T-cell (primary cell): ENCODE results near the gene EIF1AD. TPM values are rescaled to one million over a fixed set of nuclear protein-coding genes. Genes with fewer than 3 reads are reported as not detected.

Source experiments
- ATAC-seq, 4 experiments: fragments of 200-7000 bp in 3 of 4; fragments of 150-1000 bp in 1 of 4; cut with Tn5 transposase; replicated peaks in 1 of 4; 1 replicate in 3 of 4; 2 replicates in 1 of 4; pipeline ENCODE4 v1.10.0; 2021; ENCODE audit warnings: moderate library complexity in 3 of 4, mild to moderate bottlenecking in 2 of 4, moderate number of reproducible peaks in 1 of 4
- CTCF ChIA-PET, 2 donors: fragments of 300-600 bp; sonication (Branson Sonifier 250); formaldehyde crosslinking; loops; one replicate each; lab custom pipeline; 2022; ENCODE audit warnings: antibody characterized with exemption in 2 of 2; lab: Charles Lee
- POLR2A ChIA-PET, 2 donors: fragments of 300-600 bp; sonication (Branson Sonifier 250); formaldehyde crosslinking; loops; one replicate each; lab custom pipeline; 2022; ENCODE audit warnings: antibody characterized with exemption in 2 of 2; lab: Charles Lee
- DNase-seq, 35 experiments: peaks; one replicate each; pipeline versions ENCODE4 v3.0.0 to v3.0.0-alpha.2; 2013 to 2023
- H3K27ac ChIP-seq: one replicate; pipeline ENCODE4 v1.5.1; 2013; ENCODE audit warnings: low read length
- H3K27me3 ChIP-seq, 2 experiments: replicated peaks in 1 of 2; 1 replicate in 1 of 2; 2 replicates in 1 of 2; pipeline versions ENCODE4 v1.6.1 to v1.7.0; 2013; ENCODE audit warnings: low read length in 1 of 2, mixed read lengths in 1 of 2; ENCODE audit not compliant: control insufficient read depth in 2 of 2, insufficient read depth in 2 of 2; ENCODE audit errors: extremely low read depth in 1 of 2
- H3K36me3 ChIP-seq, 2 donors: 1 replicate in 1 of 2; 2 replicates in 1 of 2; pipeline versions ENCODE4 v1.6.1 to v1.7.0; 2013; ENCODE audit warnings: low read length in 1 of 2; ENCODE audit not compliant: control insufficient read depth in 2 of 2, insufficient read depth in 1 of 2; ENCODE audit errors: extremely low read depth in 1 of 2
- H3K4me1 ChIP-seq, 2 experiments: 1 replicate in 1 of 2; 2 replicates in 1 of 2; pipeline versions ENCODE4 v1.6.1 to v1.7.0; 2013; ENCODE audit warnings: low read length in 2 of 2, mixed read lengths in 1 of 2; ENCODE audit not compliant: insufficient read depth in 2 of 2, control insufficient read depth in 1 of 2; ENCODE audit errors: extremely low read depth in 1 of 2
- H3K4me3 ChIP-seq, 2 donors: 1 replicate in 1 of 2; 2 replicates in 1 of 2; pipeline versions ENCODE4 v1.5.1 to v1.7.0; 2013; ENCODE audit warnings: mild to moderate bottlenecking in 2 of 2, low read length in 1 of 2, moderate library complexity in 1 of 2; ENCODE audit not compliant: control insufficient read depth in 1 of 2; ENCODE audit errors: extremely low read depth in 1 of 2
- H3K9me3 ChIP-seq: 2 replicates; pipeline ENCODE4 v1.7.0; 2013
- H3K27ac Mint-ChIP-seq, 2 donors: one replicate each; pipeline ENCODE4 v1.8.0; 2020 to 2021; ENCODE audit warnings: mild to moderate bottlenecking in 2 of 2, mixed read lengths in 2 of 2
- H3K27me3 Mint-ChIP-seq, 2 donors: one replicate each; pipeline ENCODE4 v1.8.0; 2021 to 2022; ENCODE audit warnings: mixed read lengths in 2 of 2
- H3K36me3 Mint-ChIP-seq: one replicate; pipeline ENCODE4 v1.8.0; 2021; ENCODE audit warnings: mixed read lengths
- H3K4me1 Mint-ChIP-seq, 3 donors: one replicate each; pipeline ENCODE4 v1.8.0; 2020 to 2022; ENCODE audit warnings: mixed read lengths in 3 of 3, mild to moderate bottlenecking in 1 of 3
- H3K4me3 Mint-ChIP-seq, 3 donors: one replicate each; pipeline ENCODE4 v1.8.0; 2020 to 2022; ENCODE audit warnings: mild to moderate bottlenecking in 3 of 3, mixed read lengths in 3 of 3, moderate library complexity in 3 of 3
- H3K9me3 Mint-ChIP-seq, 3 donors: one replicate each; pipeline ENCODE4 v1.8.0; 2020 to 2022; ENCODE audit warnings: mixed read lengths in 3 of 3
- WGBS: methylation state at CpG from one replicate; pipeline ENCODE4 v1.1.5; 2013; ENCODE audit warnings: missing lambda C conversion rate; ENCODE audit not compliant: insufficient coverage; 5-methylcytosine and 5-hydroxymethylcytosine counted together
- total RNA-seq, 35 experiments: library from RNA in 6 of 35; stranded (reverse) in 6 of 35; fragments of 120-200 nt in 1 of 35; gene quantifications; one replicate each; pipeline versions ENCODE4 v1.2.1 to v1.2.4 and lab custom pipeline; 2013 to 2026

Gene EIF1AD
- total RNA-seq, 5 donors from 2014 or later (not counting 1 experiment from before 2014, with no cell fraction given) = 50.7 to 114 (median 58.8) TPM

DNA sequence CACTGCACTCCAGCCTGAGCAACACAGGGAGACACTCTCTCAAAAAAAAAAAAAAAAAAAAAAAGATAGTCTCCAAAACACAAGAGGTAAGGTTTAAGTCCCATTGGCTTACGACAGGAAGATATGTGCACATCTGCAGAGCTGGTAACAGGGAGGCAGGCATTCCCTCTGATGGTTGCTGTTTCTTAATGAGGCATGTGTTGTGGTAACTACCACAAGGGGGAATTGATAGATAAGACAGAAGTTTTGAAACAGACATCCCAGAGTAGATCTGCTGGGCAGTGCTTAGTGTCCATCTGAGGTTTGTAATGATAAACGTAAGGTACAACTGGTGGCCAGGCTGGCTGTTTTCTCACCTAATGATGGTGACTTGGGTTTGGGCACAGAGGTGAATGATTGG is 4.7 kb downstream of the EIF1AD start:
- POLR2A ChIA-PET = no interaction called here
- H3K36me3 Mint-ChIP-seq = peaks cover 32% of the 10 kb centered on the region
- no peak for ATAC-seq

GRCh38 chr11:65992056-65992455 is 9.9 kb downstream of the EIF1AD start:
- Mint-ChIP-seq H3K36me3 (peaks cover 3% of the 10 kb centered on the region), H3K9me3 (no peaks in the 10 kb centered on the region), H3K27ac (no peak overlapping the region), H3K4me3 (no peak overlapping the region), H3K27me3 (no peaks in the 10 kb centered on the region), H3K4me1 (peaks cover 5 to 7% (median 5%) of the 10 kb centered on the region in 3 donors)
- DNase-seq (no peak), ATAC-seq (no peak)
- CTCF ChIA-PET = interaction anchor here (0.6 to 1.3 kb wide), 4 partner anchors 10 to 367 kb away, joined by 3 to 4 read pairs (median 3); partner anchors contain the start of genes BANF1 (in 1 of the 2) and EIF1AD (in 1 of the 2)
- H3K9me3 ChIP-seq = no peaks in the 10 kb centered on the region
- H3K27me3 ChIP-seq = no peaks in the 10 kb centered on the region
- H3K36me3 ChIP-seq = peaks cover 0 to 19% of the 10 kb centered on the region in 2 donors
- POLR2A ChIA-PET = interaction anchor here in 1 of 2 donors (0.5 kb wide), 1 partner anchor 10 kb away, joined by 7 read pairs; the partner anchor contains the start of genes BANF1 and EIF1AD
- peaks cover 0 to 8% of the 10 kb centered on the region in 2 experiments for H3K4me1 ChIP-seq
- H3K27ac ChIP-seq = no peak overlapping the region
- no peak overlapping the region for H3K4me3 ChIP-seq
- no CpG with 5 or more reads among the region's 5 CpGs for WGBS

More for the DNA sequence above, 4.7 kb downstream of the EIF1AD start:
- CTCF ChIA-PET = interaction anchor here in 1 of 2 donors (0.6 kb wide), 1 partner anchor 1356 kb away, joined by 3 read pairs; the partner anchor contains the start of gene POLD4
- H3K27ac ChIP-seq = no peak overlapping the region
- no peaks in the 10 kb centered on the region for H3K27me3 ChIP-seq
- no peak for DNase-seq
- peaks cover 24 to 33% (median 28%) of the 10 kb centered on the region in 3 donors for H3K4me1 Mint-ChIP-seq
- 91% methylated on average over 1 of the region's 2 CpGs for WGBS
- peaks cover 6 to 49% of the 10 kb centered on the region in 2 donors for H3K36me3 ChIP-seq
- H3K9me3 ChIP-seq = no peaks in the 10 kb centered on the region
- H3K4me1 ChIP-seq = peaks cover 5 to 16% of the 10 kb centered on the region in 2 experiments
- H3K9me3 Mint-ChIP-seq = no peaks in the 10 kb centered on the region
- H3K4me3 Mint-ChIP-seq = no peak overlapping the region
- H3K27ac Mint-ChIP-seq = no peak overlapping the region
- no peaks in the 10 kb centered on the region for H3K27me3 Mint-ChIP-seq
- no peak overlapping the region for H3K4me3 ChIP-seq

DNA sequence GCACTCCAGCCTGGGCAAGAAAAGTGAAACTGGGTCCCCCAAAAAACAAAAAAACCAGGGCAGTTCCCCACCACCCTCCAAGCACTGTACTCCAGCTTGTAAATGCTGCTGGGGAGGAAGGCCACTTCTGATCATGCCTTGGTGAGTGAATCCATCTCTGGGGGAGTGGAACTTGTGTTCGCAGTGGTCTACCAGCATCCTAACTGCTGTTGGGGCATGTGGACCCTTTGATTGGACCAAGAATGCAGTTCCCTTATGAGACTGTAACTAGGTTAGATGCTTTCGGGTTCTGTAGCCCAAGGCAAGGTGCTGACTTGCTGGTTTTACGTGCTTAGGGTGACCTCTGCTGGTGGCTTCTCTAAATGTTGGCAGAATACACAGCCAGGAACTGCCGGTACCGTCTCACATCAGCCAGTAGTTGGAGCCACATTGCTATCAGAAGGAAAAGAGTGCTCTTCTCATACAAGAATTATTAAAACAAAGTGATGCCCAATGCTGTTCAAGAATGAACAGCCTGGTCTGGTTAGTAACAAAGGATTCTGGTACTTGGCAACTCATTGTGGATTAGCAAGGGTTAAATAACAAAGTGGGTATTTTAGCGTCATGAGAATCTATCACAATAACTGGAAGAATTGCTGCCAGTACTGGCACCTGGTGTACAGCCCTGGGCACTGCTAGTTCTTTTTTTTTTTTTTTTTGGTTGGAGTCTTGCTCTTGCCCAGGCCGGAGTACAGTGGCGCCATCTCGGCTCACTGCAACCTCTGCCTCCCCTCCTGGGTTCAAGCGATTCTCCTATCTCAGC is 13.0 kb downstream of the EIF1AD start:
- Histone ChIP-seq H3K36me3 (peaks cover 0 to 6% of the 10 kb centered on the region in 2 donors), H3K9me3 (no peaks in the 10 kb centered on the region), H3K4me1 (peaks cover 0 to 8% of the 10 kb centered on the region in 2 experiments), H3K27ac (peak overlapping the region; percentile 44), H3K4me3 (no peak overlapping the region), H3K27me3 (no peaks in the 10 kb centered on the region)
- H3K9me3 Mint-ChIP-seq = no peaks in the 10 kb centered on the region
- H3K27me3 Mint-ChIP-seq = no peaks in the 10 kb centered on the region
- 0% methylated on average over 5 of the region's 10 CpGs for WGBS
- DNase-seq (peak; percentile 77 to 97 (median 90)), ATAC-seq (peak; percentile 97 to 100 (median 99))
- POLR2A ChIA-PET = interaction anchor here in 1 of 2 donors (0.6 to 0.7 kb wide), 2 partner anchors 56 to 122 kb away, joined by 3 read pairs; no protein-coding TSS in a partner anchor
- H3K27ac Mint-ChIP-seq = peak overlapping the region; percentile 74 to 82
- H3K4me1 Mint-ChIP-seq = peaks cover 5 to 7% (median 5%) of the 10 kb centered on the region in 3 donors
- no peak overlapping the region for H3K4me3 Mint-ChIP-seq
- CTCF ChIA-PET = interaction anchor here (0.6 to 1.3 kb wide), 8 partner anchors 24 to 209 kb away, joined by 3 to 11 read pairs (median 4); partner anchors contain the start of gene FIBP (in 1 of the 2)
- peaks cover 3% of the 10 kb centered on the region for H3K36me3 Mint-ChIP-seq

DNA sequence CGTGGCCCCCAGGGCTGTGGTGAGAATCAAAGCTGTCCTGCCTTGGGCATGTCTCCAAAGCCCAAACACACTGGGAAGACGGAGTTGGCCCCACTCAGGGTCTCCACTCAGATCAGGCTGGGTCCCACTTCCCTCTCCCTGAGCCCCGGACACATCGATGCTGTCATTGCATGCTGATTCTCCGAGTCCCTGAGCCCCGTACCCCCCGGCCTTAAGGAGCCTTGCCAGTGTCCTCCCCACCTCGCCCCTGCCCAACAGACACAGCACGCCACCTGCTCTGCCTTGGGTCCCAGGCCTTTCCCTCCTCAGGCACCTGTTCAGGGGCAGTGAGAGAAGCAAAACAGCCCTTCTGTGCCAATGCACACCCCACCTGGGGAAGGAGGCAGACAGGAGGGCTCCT is 14.6 kb downstream of the EIF1AD start:
- Histone ChIP-seq H3K27me3 (no peaks in the 10 kb centered on the region), H3K27ac (no peak overlapping the region), H3K9me3 (no peaks in the 10 kb centered on the region), H3K4me1 (peaks cover 0 to 8% of the 10 kb centered on the region in 2 experiments), H3K4me3 (no peak overlapping the region), H3K36me3 (peaks cover 0 to 3% of the 10 kb centered on the region in 2 donors)
- CTCF ChIA-PET = interaction anchor here in 1 of 2 donors (1.4 kb wide), 1 partner anchor 100 kb away, joined by 6 read pairs; the partner anchor contains the start of gene FIBP
- no peak overlapping the region for H3K27ac Mint-ChIP-seq
- DNase-seq (no peak), ATAC-seq (no peak)
- peaks cover 3% of the 10 kb centered on the region for H3K36me3 Mint-ChIP-seq
- POLR2A ChIA-PET = no interaction called here
- no peak overlapping the region for H3K4me3 Mint-ChIP-seq
- H3K4me1 Mint-ChIP-seq = peaks cover 5 to 7% (median 5%) of the 10 kb centered on the region in 3 donors
- H3K9me3 Mint-ChIP-seq = no peaks in the 10 kb centered on the region
- WGBS = 94% methylated on average over 4 of the region's 9 CpGs
- no peaks in the 10 kb centered on the region for H3K27me3 Mint-ChIP-seq

DNA sequence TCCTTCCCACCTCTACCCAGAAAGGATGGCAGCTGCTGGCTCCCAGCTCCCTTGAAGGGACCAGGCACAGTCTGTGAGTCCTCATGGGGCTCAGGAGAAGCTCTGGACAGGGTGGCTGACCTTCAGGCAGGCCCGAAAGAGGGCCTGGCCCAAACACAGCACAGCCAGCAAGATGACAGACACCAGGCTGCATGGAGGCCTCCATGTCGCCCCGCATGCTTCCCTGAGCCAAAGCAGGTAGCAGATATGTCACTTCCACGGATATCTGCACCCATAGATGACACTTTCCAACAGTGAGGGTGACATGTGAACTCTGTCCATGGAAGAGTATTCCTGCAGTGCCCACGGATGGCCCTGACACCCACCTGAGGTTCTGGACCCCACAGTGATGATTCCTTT is 18.4 kb downstream of the EIF1AD start:
- Mint-ChIP-seq H3K4me3 (no peak overlapping the region), H3K9me3 (no peaks in the 10 kb centered on the region), H3K27ac (no peak overlapping the region), H3K27me3 (no peaks in the 10 kb centered on the region), H3K36me3 (peaks cover 6% of the 10 kb centered on the region), H3K4me1 (no peaks in the 10 kb centered on the region)
- H3K27me3 ChIP-seq = no peaks in the 10 kb centered on the region
- no peak for ATAC-seq
- no peak overlapping the region for H3K4me3 ChIP-seq
- no peaks in the 10 kb centered on the region for H3K9me3 ChIP-seq
- CTCF ChIA-PET = no interaction called here
- peaks cover 5 to 9% of the 10 kb centered on the region in 2 donors for H3K36me3 ChIP-seq
- H3K27ac ChIP-seq = no peak overlapping the region
- 87% methylated on average over 5 of the region's 5 CpGs for WGBS
- POLR2A ChIA-PET = interaction anchor here in 1 of 2 donors (0.5 kb wide), 1 partner anchor 48 kb away, joined by 6 read pairs; no protein-coding TSS in a partner anchor
- DNase-seq = no peak
- no peaks in the 10 kb centered on the region for H3K4me1 ChIP-seq
